ENCODE results near the gene AP1S1.
A peak's percentile ranks its signal among the peaks of the same experiment; 100 is the strongest.

AP1S1 gene

GRCh38 chr7:101140746-101141382, 13.4 kb upstream of the AP1S1 start:
- Histone ChIP-seq H3K27ac (no peak overlapping the region), H3K9me3 (no peaks in the 10 kb centered on the region), H3K27me3 (peaks cover 33% of the 10 kb centered on the region), H3K36me3 (no peaks in the 10 kb centered on the region), H3K4me1 (ENCODE audit: control insufficient read depth in 1 of 2, insufficient read depth in 1 of 2, low read depth in 1 of 2, low read length in 1 of 2) (peaks cover 0 to 2% of the 10 kb centered on the region in 2 experiments), H3K4me3 (ENCODE audit: low read depth in 1 of 2, low read length in 1 of 2) (no peak overlapping the region)
- no peak for TF ChIP-seq CTCF (IDR thresholded peaks at IDR 0.05)

GRCh38 chr7:101151908-101152651, 2.2 kb upstream of the AP1S1 start:
- Histone ChIP-seq H3K36me3 (no peaks in the 10 kb centered on the region), H3K27me3 (peaks cover 65% of the 10 kb centered on the region), H3K27ac (no peak overlapping the region), H3K9me3 (no peaks in the 10 kb centered on the region), H3K4me3 (ENCODE audit: low read depth in 1 of 2, low read length in 1 of 2) (no peak overlapping the region), H3K4me1 (ENCODE audit: control insufficient read depth in 1 of 2, insufficient read depth in 1 of 2, low read depth in 1 of 2, low read length in 1 of 2) (peaks cover 3 to 14% of the 10 kb centered on the region in 2 experiments)
- TF ChIP-seq CTCF (IDR thresholded peaks at IDR 0.05), result no peak

- TF ChIP-seq CTCF (IDR thresholded peaks at IDR 0.05), result no peak
- H3K9me3 ChIP-seq, result no peaks in the 10 kb centered on the region
- peaks cover 3 to 14% of the 10 kb centered on the region in 2 experiments for H3K4me1 ChIP-seq (ENCODE audit: control insufficient read depth in 1 of 2, insufficient read depth in 1 of 2, low read depth in 1 of 2, low read length in 1 of 2)
- H3K27ac ChIP-seq, result no peak overlapping the region
- peak overlapping the region; percentile 50 to 61 for H3K4me3 ChIP-seq (ENCODE audit: low read depth in 1 of 2, low read length in 1 of 2)
- no peaks in the 10 kb centered on the region for H3K36me3 ChIP-seq
- peaks cover 46% of the 10 kb centered on the region for H3K27me3 ChIP-seq
Measured at GRCh38 chr7:101154693-101155102, 422 bp downstream of the AP1S1 start.

- no peak overlapping the region for H3K4me3 ChIP-seq (ENCODE audit: low read depth in 1 of 2, low read length in 1 of 2)
Measured at GRCh38 chr7:101155303-101155702, 1.0 kb downstream of the AP1S1 start.

GRCh38 chr7:101156277-101156676, 2.0 kb downstream of the AP1S1 start:
- no peaks in the 10 kb centered on the region for H3K9me3 ChIP-seq
- no peak for TF ChIP-seq CTCF (IDR thresholded peaks at IDR 0.05)
- H3K27ac ChIP-seq, result no peak overlapping the region

More at GRCh38 chr7:101155303-101155702, 1.0 kb downstream of the AP1S1 start:
- Histone ChIP-seq H3K4me1 (ENCODE audit: control insufficient read depth in 1 of 2, insufficient read depth in 1 of 2, low read depth in 1 of 2, low read length in 1 of 2) (peaks cover 3 to 14% of the 10 kb centered on the region in 2 experiments), H3K27me3 (peaks cover 51% of the 10 kb centered on the region), H3K36me3 (no peaks in the 10 kb centered on the region), H3K27ac (no peak overlapping the region), H3K9me3 (no peaks in the 10 kb centered on the region)
- no peak for TF ChIP-seq CTCF (IDR thresholded peaks at IDR 0.05)

More at GRCh38 chr7:101156277-101156676, 2.0 kb downstream of the AP1S1 start:
- peaks cover 55% of the 10 kb centered on the region for H3K27me3 ChIP-seq
- H3K4me1 ChIP-seq (ENCODE audit: control insufficient read depth in 1 of 2, insufficient read depth in 1 of 2, low read depth in 1 of 2, low read length in 1 of 2), result peaks cover 3 to 14% of the 10 kb centered on the region in 2 experiments
- no peaks in the 10 kb centered on the region for H3K36me3 ChIP-seq
- no peak overlapping the region for H3K4me3 ChIP-seq (ENCODE audit: low read depth in 1 of 2, low read length in 1 of 2)

Data from neutrophil (primary cell).